ENCODE results near the gene DRGX.

- TF ChIP-seq CTCF (IDR thresholded peaks at IDR 0.05), result no peak
- no peak for TF ChIP-seq POLR2A (IDR thresholded peaks at IDR 0.05)
- no peak for TF ChIP-seq EP300 (IDR thresholded peaks at IDR 0.05)
Observed at GRCh38 chr10:49418053-49418326, 22.1 kb upstream of the DRGX start.
